ENCODE data around the gene CACNA2D3. TPM values are rescaled to one million over a fixed set of nuclear protein-coding genes. Genes with fewer than 3 reads are reported as not detected.

CACNA2D3 gene
- total RNA-seq, 2 experiments from 2014 or later = not detected

- POLR2A ChIA-PET = no interaction called here
- no peaks in the 10 kb centered on the region for H3K4me1 Mint-ChIP-seq
- H3K36me3 Mint-ChIP-seq = no peaks in the 10 kb centered on the region
- H3K9me3 Mint-ChIP-seq = no peaks in the 10 kb centered on the region
- H3K27ac Mint-ChIP-seq = no peak overlapping the region
- ATAC-seq (ENCODE audit: low read depth) (no peak), DNase-seq (no peak)
- no peaks in the 10 kb centered on the region for H3K27me3 Mint-ChIP-seq
- no peak overlapping the region for H3K4me3 Mint-ChIP-seq
Measured at GRCh38 chr3:54408328-54408727, 286.0 kb downstream of the CACNA2D3 start.

- Mint-ChIP-seq H3K27me3 (no peaks in the 10 kb centered on the region), H3K9me3 (no peaks in the 10 kb centered on the region), H3K36me3 (no peaks in the 10 kb centered on the region), H3K4me1 (no peaks in the 10 kb centered on the region), H3K4me3 (no peak overlapping the region), H3K27ac (no peak overlapping the region)
- POLR2A ChIA-PET = no interaction called here
- DNase-seq (no peak), ATAC-seq (ENCODE audit: low read depth) (no peak)
Measured at GRCh38 chr3:54421943-54422342, 299.6 kb downstream of the CACNA2D3 start.

- DNase-seq (no peak), ATAC-seq (ENCODE audit: low read depth) (no peak)
- Mint-ChIP-seq H3K27ac (no peak overlapping the region), H3K27me3 (peaks cover under 1% of the 10 kb centered on the region), H3K4me1 (no peaks in the 10 kb centered on the region), H3K4me3 (no peak overlapping the region), H3K36me3 (no peaks in the 10 kb centered on the region), H3K9me3 (no peaks in the 10 kb centered on the region)
- POLR2A ChIA-PET = no interaction called here
Measured at GRCh38 chr3:54424292-54424691, 301.9 kb downstream of the CACNA2D3 start.

- POLR2A ChIA-PET = no interaction called here
- no peak for ATAC-seq (ENCODE audit: low read depth)
- no peak overlapping the region for H3K27ac Mint-ChIP-seq
- H3K4me3 Mint-ChIP-seq = no peak overlapping the region
- H3K9me3 Mint-ChIP-seq = no peaks in the 10 kb centered on the region
- H3K27me3 Mint-ChIP-seq = peaks cover 2% of the 10 kb centered on the region
- no peaks in the 10 kb centered on the region for H3K36me3 Mint-ChIP-seq
- no peaks in the 10 kb centered on the region for H3K4me1 Mint-ChIP-seq
- DNase-seq = no peak
Measured at GRCh38 chr3:54426381-54426780, 304.0 kb downstream of the CACNA2D3 start.

GRCh38 chr3:54427501-54427900 is 305.1 kb downstream of the CACNA2D3 start:
- DNase-seq = no peak
- no peak overlapping the region for H3K4me3 Mint-ChIP-seq
- H3K27ac Mint-ChIP-seq = no peak overlapping the region
- H3K27me3 Mint-ChIP-seq = peaks cover 2% of the 10 kb centered on the region
- ATAC-seq (ENCODE audit: low read depth) = no peak
- H3K4me1 Mint-ChIP-seq = no peaks in the 10 kb centered on the region
- no peaks in the 10 kb centered on the region for H3K36me3 Mint-ChIP-seq
- POLR2A ChIA-PET = no interaction called here
- no peaks in the 10 kb centered on the region for H3K9me3 Mint-ChIP-seq

- Mint-ChIP-seq H3K27ac (no peak overlapping the region), H3K27me3 (peaks cover 2% of the 10 kb centered on the region), H3K9me3 (no peaks in the 10 kb centered on the region), H3K4me1 (no peaks in the 10 kb centered on the region), H3K4me3 (no peak overlapping the region), H3K36me3 (no peaks in the 10 kb centered on the region)
- POLR2A ChIA-PET = no interaction called here
- no peak for DNase-seq
- ATAC-seq (ENCODE audit: low read depth) = no peak
Measured at GRCh38 chr3:54427941-54428871, 305.9 kb downstream of the CACNA2D3 start.

- no peaks in the 10 kb centered on the region for H3K9me3 Mint-ChIP-seq
- H3K36me3 Mint-ChIP-seq = no peaks in the 10 kb centered on the region
- H3K27ac Mint-ChIP-seq = no peak overlapping the region
- DNase-seq = no peak
- POLR2A ChIA-PET = no interaction called here
- no peak for ATAC-seq (ENCODE audit: low read depth)
- no peak overlapping the region for H3K4me3 Mint-ChIP-seq
- H3K4me1 Mint-ChIP-seq = no peaks in the 10 kb centered on the region
- H3K27me3 Mint-ChIP-seq = peaks cover 2% of the 10 kb centered on the region
Measured at GRCh38 chr3:54432975-54433374, 310.6 kb downstream of the CACNA2D3 start.

GRCh38 chr3:54433846-54434245 is 311.5 kb downstream of the CACNA2D3 start:
- Mint-ChIP-seq H3K9me3 (no peaks in the 10 kb centered on the region), H3K36me3 (no peaks in the 10 kb centered on the region), H3K27me3 (peaks cover 2% of the 10 kb centered on the region), H3K4me3 (no peak overlapping the region), H3K27ac (no peak overlapping the region), H3K4me1 (no peaks in the 10 kb centered on the region)
- ATAC-seq (ENCODE audit: low read depth) (no peak), DNase-seq (no peak)
- POLR2A ChIA-PET = no interaction called here

- Mint-ChIP-seq H3K9me3 (no peaks in the 10 kb centered on the region), H3K4me1 (no peaks in the 10 kb centered on the region), H3K27ac (no peak overlapping the region), H3K4me3 (no peak overlapping the region), H3K27me3 (no peaks in the 10 kb centered on the region), H3K36me3 (no peaks in the 10 kb centered on the region)
- POLR2A ChIA-PET = no interaction called here
- DNase-seq (no peak), ATAC-seq (ENCODE audit: low read depth) (no peak)
Measured at GRCh38 chr3:54434756-54435155, 312.4 kb downstream of the CACNA2D3 start.

- Mint-ChIP-seq H3K27ac (no peak overlapping the region), H3K27me3 (no peaks in the 10 kb centered on the region), H3K9me3 (no peaks in the 10 kb centered on the region), H3K4me1 (no peaks in the 10 kb centered on the region), H3K4me3 (no peak overlapping the region), H3K36me3 (no peaks in the 10 kb centered on the region)
- no peak for ATAC-seq (ENCODE audit: low read depth)
- DNase-seq = no peak
- POLR2A ChIA-PET = no interaction called here
Measured at GRCh38 chr3:54437271-54437670, 314.9 kb downstream of the CACNA2D3 start.

GRCh38 chr3:54443561-54444161 is 321.3 kb downstream of the CACNA2D3 start:
- H3K36me3 Mint-ChIP-seq = no peaks in the 10 kb centered on the region
- no peak overlapping the region for H3K27ac Mint-ChIP-seq
- H3K27me3 Mint-ChIP-seq = no peaks in the 10 kb centered on the region
- H3K4me1 Mint-ChIP-seq = no peaks in the 10 kb centered on the region
- H3K4me3 Mint-ChIP-seq = no peak overlapping the region
- no peaks in the 10 kb centered on the region for H3K9me3 Mint-ChIP-seq
- ATAC-seq (ENCODE audit: low read depth) (no peak), DNase-seq (no peak)
- POLR2A ChIA-PET = no interaction called here

GRCh38 chr3:54445630-54446029 is 323.3 kb downstream of the CACNA2D3 start:
- no peak overlapping the region for H3K27ac Mint-ChIP-seq
- H3K36me3 Mint-ChIP-seq = no peaks in the 10 kb centered on the region

GRCh38 chr3:54447427-54447826 is 325.1 kb downstream of the CACNA2D3 start:
- no peak for ATAC-seq (ENCODE audit: low read depth)
- Mint-ChIP-seq H3K9me3 (peaks cover 1% of the 10 kb centered on the region), H3K27ac (no peak overlapping the region), H3K36me3 (no peaks in the 10 kb centered on the region), H3K4me3 (no peak overlapping the region), H3K27me3 (no peaks in the 10 kb centered on the region), H3K4me1 (no peaks in the 10 kb centered on the region)
- no peak for DNase-seq
- POLR2A ChIA-PET = no interaction called here

More at GRCh38 chr3:54445630-54446029, 323.3 kb downstream of the CACNA2D3 start:
- DNase-seq (no peak), ATAC-seq (ENCODE audit: low read depth) (no peak)
- Mint-ChIP-seq H3K4me3 (no peak overlapping the region), H3K27me3 (no peaks in the 10 kb centered on the region), H3K4me1 (no peaks in the 10 kb centered on the region), H3K9me3 (peaks cover 1% of the 10 kb centered on the region)
- POLR2A ChIA-PET = no interaction called here

GRCh38 chr3:54454806-54455205 is 332.5 kb downstream of the CACNA2D3 start:
- Mint-ChIP-seq H3K27ac (no peak overlapping the region), H3K4me3 (no peak overlapping the region), H3K9me3 (peaks cover 3% of the 10 kb centered on the region), H3K36me3 (no peaks in the 10 kb centered on the region), H3K27me3 (no peaks in the 10 kb centered on the region), H3K4me1 (no peaks in the 10 kb centered on the region)
- POLR2A ChIA-PET = no interaction called here
- no peak for ATAC-seq (ENCODE audit: low read depth)
- DNase-seq = no peak
